Stomach (tissue), 4 donors: Measurements from ENCODE around the gene GOLGA6L2.

Experiments used
- CTCF ChIP-seq, 7 experiments: fragments of 450-650 bp in 4 of 7; fragments of 200-600 bp in 3 of 7; sonication (generic) in 3 of 7; IDR thresholded peaks; one replicate each; pipeline ENCODE4 v1.5.1; 2016 to 2019; ENCODE audit warnings: antibody characterized with exemption in 7 of 7, control low read depth in 2 of 7, mild to moderate bottlenecking in 1 of 7
- POLR2A ChIP-seq, 4 donors: fragments of 450-650 bp; IDR thresholded peaks; one replicate each; pipeline ENCODE4 v1.6.1; 2016; ENCODE audit warnings: antibody characterized with exemption in 4 of 4, control low read depth in 2 of 4, mild to moderate bottlenecking in 1 of 4, moderate library complexity in 1 of 4

- TF ChIP-seq CTCF (IDR thresholded peaks at IDR 0.05) (no peak), POLR2A (IDR thresholded peaks at IDR 0.05) (no peak)
Observed at GRCh38 chr15:23397779-23398178, 49.3 kb downstream of the GOLGA6L2 start.
